T-helper 17 cell (primary cell): ENCODE data around the gene ACP5. TPM values are rescaled to one million over a fixed set of nuclear protein-coding genes. Genes with fewer than 3 reads are reported as not detected.
A peak's percentile ranks its signal among the peaks of the same experiment; 100 is the strongest.

Experiments used
- ATAC-seq: fragments of 150-1000 bp; cut with Tn5 transposase; 2 replicates; pipeline ENCODE4 v1.10.0; 2021; ENCODE audit warnings: mild to moderate bottlenecking, moderate library complexity
- DNase-seq, 3 donors: peaks; one replicate each; pipeline versions ENCODE4 v3.0.0 to v3.0.0-alpha.2; 2020 to 2021
- H3K9me3 ChIP-seq: one replicate; pipeline ENCODE4 v1.7.0; 2013; ENCODE audit warnings: low read length, mild to moderate bottlenecking; ENCODE audit not compliant: control insufficient read depth, poor library complexity, severe bottlenecking
- H3K27ac Mint-ChIP-seq: one replicate; pipeline ENCODE4 v1.8.0; 2022; ENCODE audit warnings: mild to moderate bottlenecking, moderate library complexity, mixed read lengths
- H3K27me3 Mint-ChIP-seq: one replicate; pipeline ENCODE4 v1.8.0; 2022; ENCODE audit warnings: mixed read lengths
- H3K36me3 Mint-ChIP-seq: one replicate; pipeline ENCODE4 v1.8.0; 2022; ENCODE audit warnings: low read depth, mixed read lengths
- H3K4me1 Mint-ChIP-seq: one replicate; pipeline ENCODE4 v1.8.0; 2022; ENCODE audit warnings: mild to moderate bottlenecking, mixed read lengths
- H3K4me3 Mint-ChIP-seq: one replicate; pipeline ENCODE4 v1.8.0; 2022; ENCODE audit warnings: mild to moderate bottlenecking, moderate library complexity, mixed read lengths
- total RNA-seq, 4 donors: library from RNA in 2 of 4; stranded (reverse) in 2 of 4; gene quantifications; one replicate each; pipeline ENCODE4 v1.2.3 and lab custom pipeline; 2022 to 2026

The ACP5 gene
- total RNA-seq, 2 donors from 2014 or later = 14.6 to 18.2 TPM

DNA sequence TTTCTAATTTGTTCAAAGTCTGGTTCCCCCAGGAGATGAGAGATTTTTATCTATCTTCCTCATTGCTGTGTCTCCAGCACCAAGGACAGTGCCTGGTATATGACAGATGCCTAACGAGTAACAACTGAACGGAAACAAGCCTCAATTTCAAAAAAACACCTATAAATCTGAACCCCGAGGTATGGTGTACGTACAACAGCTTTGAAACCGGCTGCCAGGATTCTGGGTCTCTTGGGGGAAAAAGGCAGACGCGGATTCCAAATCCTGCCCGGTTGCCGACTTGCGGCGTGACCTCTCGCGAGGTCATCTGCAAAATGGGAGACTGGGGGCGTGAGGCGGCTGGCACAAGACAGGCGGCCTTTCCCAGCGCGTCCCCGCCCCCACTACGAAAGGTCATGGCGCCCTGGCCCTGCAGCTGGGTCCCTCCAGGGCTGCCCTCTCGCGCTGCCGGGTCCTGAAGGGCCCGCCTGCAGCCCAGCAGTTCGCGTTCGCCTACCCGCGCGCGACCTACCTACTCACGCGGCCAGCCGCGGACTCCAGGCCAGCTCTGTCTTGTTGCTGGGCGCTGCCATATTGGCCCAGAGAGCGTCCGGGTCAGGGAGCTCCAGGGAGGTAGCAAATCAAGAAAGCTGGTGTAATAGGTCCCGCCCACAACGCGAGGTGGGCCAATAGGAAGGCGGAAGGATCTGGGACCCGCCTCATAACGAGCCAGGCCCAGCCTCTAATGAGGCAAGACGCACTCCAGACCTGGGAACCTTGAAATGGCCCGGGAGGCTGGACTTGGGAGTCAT lies 48.7 kb downstream of the ACP5 start, which contains the start of gene ECSIT:
ECSIT (minus strand) TSS at position 584 of the 791 bp plus-strand sequence. CDS start 9,964 bp downstream, outside the sequence.
- peak within 1 kb of the TSS; percentile 97 for H3K4me3 Mint-ChIP-seq
- peaks cover 13% of the 10 kb centered on the region for H3K4me1 Mint-ChIP-seq
- no peaks in the 10 kb centered on the region for H3K27me3 Mint-ChIP-seq
- H3K27ac Mint-ChIP-seq = peak within 1 kb of the TSS; percentile 83
- H3K9me3 ChIP-seq = no peaks in the 10 kb centered on the region
- DNase-seq (peak; percentile 76 to 84 (median 82)), ATAC-seq (peak; percentile 98)
- H3K36me3 Mint-ChIP-seq = peaks cover 3% of the 10 kb centered on the region

Other genes with a start within 250 kb of the ACP5 start
- 1 to 10 TPM; 6.7 to 7.7 TPM for gene RAB3D, start 238.0 kb downstream of the ACP5 start, total RNA-seq
- gene TMEM205, start 231.4 kb downstream of the ACP5 start, total RNA-seq = 10 to 100 TPM; 15.3 to 21.9 TPM
- 10 to 100 TPM; 55.8 to 64.1 TPM for gene CCDC159, start 231.1 kb downstream of the ACP5 start, total RNA-seq
- gene PLPPR2, start 222.2 kb downstream of the ACP5 start, total RNA-seq = 1 to 10 TPM; 7.1 to 7.5 TPM
- 1 to 10 TPM; 2.6 to 2.9 TPM for gene SWSAP1, start 203.0 kb downstream of the ACP5 start, total RNA-seq
- gene EPOR, start 193.3 kb downstream of the ACP5 start, total RNA-seq = 1 to 10 TPM; 7.3 to 9.9 TPM
- not detected for gene RGL3, start 158.3 kb downstream of the ACP5 start, total RNA-seq
- not detected for gene ODAD3, start 142.5 kb downstream of the ACP5 start, total RNA-seq
- 100 to 1,000 TPM; 233 to 250 TPM for gene PRKCSH, start 142.0 kb downstream of the ACP5 start, total RNA-seq
- under 1 TPM in 1 of 2 donors, not detected in 1; 0.26 TPM for gene ELAVL3, start 96.6 kb downstream of the ACP5 start, total RNA-seq
- 10 to 100 TPM; 15.3 to 15.6 TPM for gene ZNF653, start 71.8 kb downstream of the ACP5 start, total RNA-seq
- gene ECSIT, start 48.5 kb downstream of the ACP5 start, total RNA-seq = 10 to 100 TPM; 22.6 to 23.9 TPM
- gene CNN1, start 38.8 kb downstream of the ACP5 start, total RNA-seq = 1 to 10 TPM in 1 of 2 donors, not detected in 1; 2.6 TPM
- gene ELOF1, start 18.4 kb downstream of the ACP5 start, total RNA-seq = 10 to 100 TPM; 33.9 to 40.6 TPM
- 1 to 10 TPM; 4.9 to 6.0 TPM for gene ZNF627, start 19.8 kb upstream of the ACP5 start, total RNA-seq
- gene ZNF823, start 161.3 kb upstream of the ACP5 start, total RNA-seq = 1 to 10 TPM; 1.7 to 2.4 TPM
- gene ZNF441, start 189.4 kb upstream of the ACP5 start, total RNA-seq = 1 to 10 TPM; 3.3 to 4.6 TPM
- under 1 TPM; 0.26 to 0.60 TPM for gene ZNF491, start 220.9 kb upstream of the ACP5 start, total RNA-seq
- 1 to 10 TPM; 7.9 to 9.5 TPM for gene ZNF440, start 236.6 kb upstream of the ACP5 start, total RNA-seq